SW480 (cell line): ENCODE data around the gene MXD4.
"Not testable (repeated sequence)": the region's sequence is repeated elsewhere in the genome, so short reads cannot be mapped to it uniquely, and the experiment has no call there.

ENCODE experiments used
- DNase-seq: peaks from one replicate; pipeline ENCODE4 v3.0.0-alpha.2; 2016; ENCODE audit warnings: low spot score

Gene MXD4

DNA sequence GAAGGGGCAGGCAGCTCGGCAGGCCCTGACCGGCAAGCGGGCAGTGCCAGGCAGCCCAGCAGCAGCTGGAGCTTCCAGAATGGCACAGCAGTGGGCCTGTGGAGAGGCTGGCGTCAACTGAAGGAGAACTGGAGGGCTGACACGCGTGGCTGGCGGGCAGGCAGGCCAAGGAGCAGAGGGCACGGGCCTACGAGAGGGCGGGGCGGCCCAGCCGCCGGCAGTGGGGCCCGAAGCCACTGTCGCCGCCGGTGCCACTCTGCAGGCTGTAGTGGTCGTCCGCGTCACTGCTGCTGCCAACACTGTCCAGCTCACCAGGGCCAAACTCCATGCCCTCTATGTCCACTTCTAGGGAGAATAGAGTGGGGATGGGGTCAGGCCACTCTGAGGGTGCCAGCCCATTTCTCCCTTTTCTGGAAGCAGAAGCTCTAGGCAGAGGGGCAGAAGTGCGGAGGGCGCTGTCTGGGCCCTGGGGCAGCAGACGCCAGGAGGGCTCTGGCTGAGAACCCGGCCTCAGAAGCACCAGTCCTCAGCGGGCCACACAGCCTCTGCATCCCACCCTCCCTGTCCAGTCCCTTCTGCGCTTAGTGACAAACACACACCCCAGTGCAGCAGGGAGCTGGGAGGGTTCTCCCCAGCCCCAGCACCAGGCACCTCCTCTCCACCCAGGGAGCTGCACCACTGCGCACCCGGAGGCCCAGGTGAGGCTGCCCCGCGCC is 11.4 kb downstream of the MXD4 start:
- no peak for DNase-seq

DNA sequence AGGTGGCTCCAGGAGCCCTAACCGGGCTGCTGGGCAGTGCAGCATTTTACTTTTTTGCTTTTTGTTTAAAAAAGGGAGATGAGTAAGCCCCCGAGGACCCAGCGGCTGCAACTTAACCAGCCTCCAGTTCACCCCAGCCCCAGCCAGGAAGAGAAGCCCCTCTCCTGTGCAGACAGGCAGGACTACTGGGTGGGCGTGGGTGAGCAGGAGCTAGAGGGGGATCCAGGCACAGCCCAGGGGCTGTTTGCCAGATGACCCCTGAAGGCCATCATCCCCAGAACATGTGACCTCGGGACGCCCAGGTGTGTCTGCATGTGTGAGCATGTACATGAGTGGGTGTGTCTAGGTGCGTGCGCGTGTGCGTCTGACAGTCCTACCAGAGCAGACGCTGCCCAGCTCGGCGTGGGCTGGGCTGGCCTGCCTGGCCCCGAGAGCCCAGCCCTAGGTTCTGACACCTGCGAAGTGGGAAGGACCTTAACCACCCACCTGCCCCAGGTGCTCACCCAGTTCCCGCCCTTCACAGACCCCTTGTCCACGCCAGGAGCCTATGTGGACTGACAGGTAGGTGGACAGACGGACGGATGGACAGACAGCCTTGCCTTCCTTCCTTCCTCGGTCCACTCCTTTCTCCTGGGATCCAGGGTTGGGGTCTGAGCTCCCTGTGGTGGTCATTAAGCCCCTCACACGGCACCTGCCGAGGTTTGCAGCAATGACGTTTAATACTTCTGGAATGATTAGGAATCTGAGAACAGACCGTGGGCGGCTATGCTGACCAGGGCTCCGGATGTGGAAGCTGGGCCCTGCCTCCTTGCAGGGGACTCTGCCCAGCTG is 12.2 kb downstream of the MXD4 start:
- no peak for DNase-seq

DNA sequence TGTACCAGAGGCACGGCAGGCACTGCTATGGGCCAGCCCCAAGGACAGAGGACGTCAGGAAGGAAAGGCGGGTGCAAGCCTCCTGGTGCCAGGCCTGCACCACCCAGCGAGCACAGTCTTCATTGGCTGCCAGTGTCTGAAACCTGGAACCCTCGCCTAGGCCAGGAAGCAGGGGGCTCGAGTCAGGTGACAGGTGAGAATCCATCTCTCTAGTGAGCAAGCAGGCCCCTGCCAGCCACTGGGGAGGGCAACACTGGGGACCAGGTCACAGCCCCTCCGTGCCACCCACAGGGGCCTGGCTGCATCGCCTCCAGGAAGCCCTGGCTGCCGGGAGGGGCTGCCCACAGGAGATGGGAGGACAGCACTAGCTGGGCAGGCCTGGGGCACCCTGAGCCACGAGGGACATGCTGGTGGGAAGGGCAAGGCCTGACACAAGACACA is 13.1 kb downstream of the MXD4 start:
- DNase-seq: no peak

DNA sequence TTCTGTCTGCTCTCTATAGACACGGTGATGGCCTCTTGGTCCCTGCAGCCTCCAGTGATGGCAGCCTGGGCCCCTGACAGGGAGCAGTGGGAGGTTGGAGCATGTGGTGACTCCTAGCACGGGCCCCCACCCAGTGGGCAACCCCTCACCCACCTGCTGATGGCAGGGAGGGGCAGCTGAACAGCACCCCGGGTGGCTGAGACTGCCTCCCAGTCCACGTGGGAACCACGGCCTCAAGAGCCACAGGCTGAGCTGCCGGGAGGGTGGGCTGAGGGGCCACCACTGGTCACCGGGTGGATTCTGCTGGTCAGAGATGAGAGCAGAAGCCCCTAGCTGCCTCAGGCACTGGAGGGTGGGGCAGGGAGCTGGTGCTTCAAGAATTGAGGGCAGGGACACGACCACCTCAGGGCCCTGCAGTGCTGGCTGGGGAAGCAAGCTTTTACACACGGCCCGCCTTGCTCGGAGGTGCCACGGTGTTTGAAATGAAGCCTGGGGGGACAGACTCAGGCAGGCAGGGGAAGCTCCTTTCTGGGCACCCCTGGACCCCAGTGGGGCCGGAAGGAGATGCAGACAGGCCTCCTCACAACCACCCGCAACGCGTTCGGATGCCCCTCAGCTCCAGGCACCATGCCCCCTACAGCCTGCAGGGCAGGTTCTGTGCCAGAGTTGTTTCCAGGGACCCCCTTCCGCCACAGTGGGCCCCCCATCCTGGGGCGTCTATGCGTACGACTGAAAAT is 13.7 kb downstream of the MXD4 start:
- no peak for DNase-seq

DNA sequence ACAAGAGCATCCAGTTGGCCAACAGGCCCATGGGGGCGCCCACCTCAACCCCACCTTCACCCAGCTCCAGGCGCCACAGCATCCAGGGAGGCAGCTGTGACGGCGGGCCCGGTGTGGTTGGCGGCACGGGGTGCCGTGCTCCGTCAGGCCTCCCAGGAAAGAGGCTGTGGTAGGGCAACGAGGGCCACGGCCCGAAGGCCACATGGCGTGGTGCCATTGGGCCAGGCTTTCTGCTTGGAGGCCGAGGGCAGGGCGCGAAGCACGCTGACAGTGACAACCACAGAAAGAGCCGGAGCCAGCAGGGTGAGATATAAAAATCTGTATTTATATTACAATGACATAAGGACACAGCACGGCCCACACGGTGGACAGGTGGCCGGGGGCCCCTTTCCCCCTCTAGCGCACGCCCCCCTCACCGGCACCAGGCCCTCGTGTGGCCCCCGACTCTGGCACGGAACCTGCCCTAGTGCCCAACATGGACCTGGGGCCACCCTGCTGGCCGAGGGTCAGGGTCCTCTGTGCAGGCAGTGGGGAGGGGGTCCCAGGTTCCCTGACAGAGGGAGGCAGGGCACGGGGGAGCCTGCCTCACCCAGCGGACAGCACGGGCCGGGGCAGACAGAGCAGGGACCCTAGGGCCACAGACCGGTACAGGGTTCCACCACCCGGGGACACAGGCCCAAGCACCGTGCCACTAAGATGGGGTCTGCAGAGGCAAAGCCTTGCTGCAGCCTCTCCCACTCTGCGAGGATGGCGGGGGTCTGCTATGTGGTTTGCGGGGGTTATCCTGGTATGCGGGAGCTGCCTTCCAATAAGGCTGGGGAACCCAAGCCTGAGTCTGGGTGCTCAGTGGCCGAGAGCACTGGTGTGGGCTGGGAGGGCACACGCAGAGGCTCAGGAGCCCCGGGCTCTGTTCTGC is 14.5 kb downstream of the MXD4 start:
- DNase-seq: no peak

DNA sequence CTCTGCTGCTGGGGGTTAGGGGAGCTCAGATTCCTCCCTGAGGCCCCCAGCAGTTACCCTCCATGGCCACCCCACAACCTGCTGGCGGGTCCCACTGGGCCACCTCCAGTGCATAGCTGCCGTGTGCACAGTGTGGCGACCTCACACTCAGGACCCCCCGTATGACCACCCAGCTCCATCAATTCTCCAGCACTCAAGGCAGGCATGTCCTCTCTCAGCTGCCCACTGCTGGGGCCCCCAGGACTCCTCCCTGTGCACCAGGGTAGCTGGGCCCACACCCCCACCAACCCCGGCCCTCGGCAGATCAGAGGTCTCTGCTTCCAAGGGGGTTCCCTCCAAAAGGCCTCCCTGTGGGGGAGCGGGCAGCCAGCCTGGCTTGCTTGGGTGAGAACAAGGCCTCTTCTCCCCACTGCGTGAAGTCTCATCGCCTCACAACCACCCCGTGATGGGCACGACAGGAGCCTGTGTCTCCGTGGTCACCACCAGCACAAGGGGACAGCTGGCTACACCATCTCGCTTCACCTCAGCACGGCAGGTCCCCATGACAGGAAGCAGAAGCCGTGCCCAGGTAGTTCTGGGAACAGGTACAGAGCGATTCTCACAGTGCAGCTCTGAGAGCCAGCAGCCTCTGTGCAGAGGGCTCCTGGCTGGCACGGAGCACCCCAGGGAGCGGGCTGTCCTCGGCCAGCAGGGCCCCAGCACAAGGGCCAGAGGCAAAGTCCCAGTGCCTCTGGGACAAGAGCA is 15.4 kb downstream of the MXD4 start:
- DNase-seq: no peak

DNA sequence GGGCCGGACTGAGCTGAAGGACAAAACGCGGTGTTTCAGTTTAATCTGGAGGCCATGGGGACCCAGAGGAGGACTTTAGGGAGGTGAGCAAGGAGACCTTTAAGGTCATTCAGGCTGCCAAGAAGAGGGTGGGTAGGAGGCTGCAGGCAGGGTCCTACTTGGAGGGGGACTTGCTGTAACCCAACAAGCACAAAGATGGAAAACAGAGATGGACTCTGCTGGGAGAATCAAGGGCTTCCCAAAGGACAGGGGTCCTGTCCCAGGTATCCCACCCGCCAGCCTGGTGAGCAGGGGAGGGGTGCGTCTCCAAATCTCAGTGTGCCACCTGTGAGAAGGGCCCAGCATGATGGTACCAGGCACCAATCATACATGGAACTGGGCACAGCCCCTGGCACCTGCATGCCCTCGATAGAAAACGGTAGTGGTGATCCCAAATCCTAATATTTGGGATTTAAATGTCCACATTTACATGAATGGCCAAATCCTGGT is 16.1 kb downstream of the MXD4 start:
- DNase-seq: no peak

DNA sequence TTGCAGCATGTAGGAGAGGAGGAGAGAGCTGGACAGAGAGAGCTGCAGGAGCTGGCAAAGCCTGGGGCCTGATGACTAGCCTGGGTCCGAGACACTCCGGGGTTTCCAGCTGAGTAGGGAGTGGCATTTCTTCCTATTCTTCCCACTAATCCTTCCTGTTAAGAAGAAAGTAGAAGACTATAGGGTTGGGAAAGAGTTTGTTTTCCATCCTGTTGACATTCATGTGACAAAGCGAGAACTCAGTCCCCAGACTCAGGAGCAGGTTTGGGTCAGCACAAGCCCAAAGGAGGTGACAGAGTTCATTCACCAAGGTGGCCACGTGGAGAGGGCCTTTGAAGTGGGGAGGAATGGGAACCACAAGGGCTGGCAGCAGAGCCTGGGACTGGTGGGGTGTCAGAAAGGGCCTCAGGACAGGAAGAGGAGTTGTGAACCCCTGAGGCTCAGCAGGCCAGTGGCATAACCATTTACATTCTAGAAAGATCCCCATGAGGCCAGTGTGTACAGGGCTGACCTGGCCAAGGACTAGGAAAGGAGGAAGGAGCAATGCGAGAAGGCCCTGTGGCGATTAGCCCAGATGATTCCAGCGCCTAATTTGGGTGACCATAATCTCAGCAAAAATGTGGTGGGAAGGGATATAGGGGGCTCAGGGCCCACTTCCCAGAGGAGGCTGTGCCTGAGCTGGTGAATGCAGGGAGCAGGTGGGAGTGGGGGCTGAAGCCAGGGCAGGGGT is 16.7 kb downstream of the MXD4 start:
- DNase-seq: peak; percentile 26

DNA sequence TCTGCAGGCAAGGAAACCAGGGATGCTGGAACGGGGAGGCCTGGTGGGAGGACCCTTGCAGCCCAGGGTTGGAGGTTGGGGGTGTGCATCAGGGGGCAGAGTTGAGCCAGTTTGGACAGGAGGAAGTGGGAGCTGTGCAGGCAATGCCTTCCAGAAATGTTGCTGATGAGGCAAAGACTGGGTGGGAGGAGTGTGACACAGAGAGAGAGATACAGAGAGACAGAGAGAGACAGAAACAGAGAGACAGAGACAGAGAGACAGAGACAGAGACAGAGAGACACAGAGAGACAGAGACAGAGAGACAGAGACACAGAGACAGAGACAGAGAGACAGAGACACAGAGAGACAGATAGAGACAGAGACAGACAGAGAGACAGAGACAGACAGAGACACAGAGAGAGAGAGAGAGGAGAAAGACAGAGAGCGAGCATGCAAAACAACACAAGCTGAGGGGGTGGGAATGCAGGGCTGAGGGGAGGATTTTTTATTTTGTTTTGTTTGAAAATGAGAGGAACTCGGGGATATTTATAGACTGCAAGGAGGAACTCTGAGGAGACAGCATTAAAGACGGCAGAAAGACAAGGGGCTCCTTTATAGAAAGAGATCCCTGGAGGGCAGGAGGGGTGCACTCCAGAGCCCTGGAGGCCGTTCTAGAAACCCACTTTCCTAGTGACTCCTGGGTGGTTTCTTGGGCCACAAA is 18.1 kb downstream of the MXD4 start:
- peak; percentile 19 for DNase-seq

DNA sequence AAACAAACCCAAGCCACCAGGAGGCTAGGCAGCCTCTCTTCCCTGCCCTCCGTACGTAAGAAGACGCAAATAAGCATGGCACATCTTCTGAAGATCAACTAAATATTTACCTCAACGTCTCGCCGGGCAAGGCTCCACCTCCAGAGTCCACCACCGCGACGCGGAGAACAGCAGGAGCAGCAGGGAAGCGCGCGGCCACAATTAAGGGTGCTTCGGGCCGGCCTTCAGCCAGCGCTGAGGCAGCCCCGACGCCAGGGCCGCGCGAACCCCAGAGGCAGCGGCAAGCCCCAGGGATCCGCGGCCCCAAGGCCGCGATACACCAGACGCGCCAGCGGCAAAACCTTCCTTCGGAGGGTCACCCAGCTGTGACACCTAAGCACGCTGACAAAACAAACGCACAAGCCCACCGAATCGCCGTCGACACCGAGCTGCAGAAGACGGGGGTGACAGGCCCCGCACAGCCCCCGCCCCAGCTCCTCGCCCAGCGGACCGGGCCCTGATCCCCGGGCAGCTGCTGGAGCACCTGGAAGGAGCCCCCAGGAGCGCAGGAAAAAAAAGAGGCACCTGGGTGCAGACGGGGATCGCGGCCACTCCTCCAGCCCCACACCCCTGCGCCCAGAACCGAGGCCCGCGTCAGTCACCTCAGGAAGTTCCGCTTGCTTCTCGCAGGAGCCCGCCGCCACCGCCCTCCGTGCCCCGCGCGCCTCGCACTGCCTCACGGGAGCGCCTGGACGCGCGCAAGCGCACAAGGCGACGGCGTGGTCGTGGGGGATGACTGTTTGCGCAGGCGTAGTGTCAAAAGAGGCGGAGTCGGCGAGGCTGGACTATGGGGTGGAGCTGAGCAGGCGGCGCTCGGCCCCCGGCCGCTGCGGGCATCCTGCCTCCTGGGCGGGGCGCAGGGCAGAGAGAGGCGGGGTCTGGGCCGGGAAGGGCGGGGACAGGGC is 20.2 kb downstream of the MXD4 start, which contains the start of the genes HAUS3 and POLN:
Gene HAUS3, minus strand, starts transcription at position 712 of the 944 bp plus-strand sequence. CDS start 1,175 bp downstream, outside the sequence.
Gene POLN, minus strand, starts transcription at position 712 of the 944 bp plus-strand sequence. CDS start 12,890 bp downstream, outside the sequence.
- peak; percentile 90 for DNase-seq

DNA sequence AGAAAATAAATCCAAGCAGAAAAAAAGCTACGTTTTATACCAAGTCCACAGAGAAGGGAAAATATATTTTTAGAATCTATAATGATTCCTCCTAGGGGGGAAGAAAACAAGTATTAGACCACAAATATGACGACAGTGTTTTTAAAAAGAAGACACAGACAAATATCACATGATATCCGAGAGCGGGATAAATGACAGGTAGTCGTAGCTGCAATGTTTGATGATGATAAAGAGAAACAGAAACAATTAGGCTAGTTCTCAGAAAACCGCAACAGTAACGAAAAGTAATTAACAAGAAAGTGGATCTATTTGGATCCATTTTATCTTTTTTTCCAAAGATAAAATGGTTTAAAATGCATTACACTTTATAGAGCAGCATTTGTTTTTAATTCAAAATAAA is 20.9 kb downstream of the MXD4 start:
- DNase-seq: no peak

DNA sequence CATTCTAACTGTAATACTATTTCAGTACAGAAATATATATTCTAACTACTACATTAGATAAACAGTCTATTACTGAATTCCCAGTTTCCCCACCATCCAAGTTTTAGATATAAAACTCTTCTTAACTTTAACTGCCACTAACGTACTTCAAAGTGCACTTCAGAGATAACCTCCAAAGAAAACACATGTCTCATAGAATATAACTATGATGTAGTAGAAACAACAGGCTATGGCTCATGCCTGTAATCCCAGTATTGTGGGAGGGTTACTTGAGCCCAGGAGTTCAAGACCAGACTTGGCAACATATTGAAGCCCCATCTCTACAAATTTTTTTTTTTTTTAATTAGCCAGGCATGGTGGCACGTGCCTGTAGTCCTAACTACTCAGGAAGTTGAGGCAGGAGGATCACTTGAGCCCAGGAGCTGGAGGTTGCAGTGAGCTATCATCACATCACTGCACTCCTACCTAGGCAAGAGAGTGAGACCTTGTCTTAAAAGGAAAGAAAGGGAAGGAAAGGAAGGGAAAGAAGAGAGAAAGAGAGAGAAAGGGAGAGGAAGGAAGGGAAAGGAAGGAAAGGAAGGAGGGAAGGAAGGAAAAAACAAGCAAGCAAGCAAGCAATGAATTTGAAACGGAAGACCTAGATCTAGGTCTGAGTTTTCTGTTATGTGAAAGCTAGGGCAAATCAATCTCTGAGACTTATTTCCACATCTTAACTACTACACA is 24.8 kb downstream of the MXD4 start:
- DNase-seq: no peak

DNA sequence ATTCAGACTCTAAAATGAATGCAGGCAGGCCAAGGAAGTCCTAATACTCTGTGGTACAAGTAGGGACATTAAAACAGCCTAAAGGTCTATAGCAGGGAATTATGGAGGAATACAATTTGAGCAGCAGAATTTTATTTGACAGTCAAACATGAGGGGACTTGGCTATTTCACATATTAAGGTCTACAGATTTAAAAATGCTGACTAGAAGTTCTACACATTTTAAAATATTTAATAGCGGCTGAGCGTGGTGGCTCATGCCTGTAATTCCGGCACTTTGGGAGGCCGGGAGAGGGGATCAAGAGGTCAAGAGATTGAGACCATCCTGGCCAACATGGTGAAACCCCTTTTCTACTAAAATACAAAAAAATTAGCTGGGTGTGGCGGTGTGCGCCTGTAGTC is 30.8 kb downstream of the MXD4 start:
- no peak for DNase-seq

DNA sequence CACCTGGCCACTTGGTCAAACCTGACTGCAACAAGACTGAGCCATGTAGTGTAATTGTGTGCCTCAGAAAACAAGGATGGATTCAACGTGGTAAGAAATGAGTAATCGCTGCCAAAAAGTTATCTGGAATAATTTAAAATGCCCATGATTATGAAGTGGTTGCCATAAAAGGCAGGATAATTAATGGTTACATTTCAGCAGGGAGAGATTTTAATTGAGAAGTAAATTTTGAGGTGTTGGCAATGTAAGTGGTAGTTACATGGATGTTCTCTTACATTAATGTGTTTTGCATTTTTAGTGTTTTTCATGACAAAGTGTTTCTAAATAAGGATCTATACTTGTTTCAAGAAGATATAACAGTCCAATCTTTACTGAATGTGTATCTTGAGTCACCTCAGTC is 35.6 kb downstream of the MXD4 start:
- DNase-seq: no peak

DNA sequence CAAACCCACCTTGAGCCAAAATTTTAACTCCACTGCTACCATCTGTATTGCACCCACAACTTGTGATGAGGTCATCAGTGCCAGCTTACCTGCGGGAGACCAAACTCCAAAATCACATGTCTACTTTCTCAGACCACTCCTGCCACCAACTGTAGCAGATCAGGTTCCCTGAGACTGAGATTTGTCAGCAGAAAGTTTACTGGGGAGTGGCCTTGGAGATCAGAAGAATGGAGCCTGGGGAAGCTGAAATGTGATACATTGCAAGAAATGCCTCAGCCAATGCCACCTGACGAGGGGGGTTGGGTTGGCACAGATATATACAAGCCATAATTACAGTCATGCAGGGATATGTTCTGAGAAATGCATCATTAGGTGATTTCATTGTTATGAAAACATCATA is 39.1 kb downstream of the MXD4 start:
- no peak for DNase-seq

DNA sequence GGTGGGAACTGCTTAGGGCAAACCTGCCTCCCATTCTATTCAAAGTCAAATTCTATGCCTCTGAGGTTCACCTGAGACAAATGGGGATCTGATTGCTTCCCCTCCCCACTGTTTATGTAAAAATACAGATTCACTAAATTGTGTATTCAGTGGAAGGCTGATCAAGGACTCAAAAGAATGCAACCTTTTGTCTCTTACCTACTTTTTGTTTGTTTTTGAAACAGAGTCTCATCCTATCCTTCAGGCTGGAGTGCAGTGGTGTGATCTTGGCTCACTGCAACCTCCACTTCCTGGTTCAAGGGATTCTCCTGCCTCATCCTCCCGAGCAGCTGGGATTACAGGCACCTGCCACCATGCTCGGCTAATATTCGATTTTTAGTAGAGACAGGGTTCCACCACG is 40.5 kb downstream of the MXD4 start:
- not testable (repeated sequence) for DNase-seq

DNA sequence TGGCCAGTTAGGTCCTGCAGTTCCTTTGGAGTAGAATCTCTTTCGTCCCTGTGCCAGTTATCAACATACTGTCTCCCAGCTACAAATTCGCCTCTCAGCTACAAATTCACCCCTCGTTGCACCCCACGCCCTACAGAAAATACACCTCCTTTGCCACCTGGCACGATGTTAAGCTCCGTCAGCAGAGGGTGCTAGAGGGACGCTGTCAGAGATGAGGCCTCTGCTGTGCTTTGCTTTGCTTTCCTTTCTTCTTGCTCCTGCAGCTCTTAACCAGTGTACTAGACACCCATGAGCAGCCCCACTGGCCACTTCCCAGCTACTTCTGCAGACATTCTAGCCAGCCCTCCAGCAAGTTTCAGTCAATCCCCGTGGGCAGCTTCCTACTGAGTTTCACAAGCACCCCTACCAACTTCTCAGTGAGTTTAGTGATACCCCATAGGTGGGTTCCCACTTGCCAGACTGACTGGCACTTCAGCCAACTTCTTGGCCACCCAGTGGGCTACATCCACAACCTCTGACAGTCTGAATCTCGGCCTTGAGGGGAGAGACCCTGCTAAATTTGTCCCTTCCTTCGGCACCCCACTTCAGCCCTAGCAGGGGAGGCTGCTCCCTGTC is 41.8 kb downstream of the MXD4 start:
- DNase-seq: peak; percentile 73
